GM19397 (cell line): ENCODE data around the gene CLDN6.
"Not testable (repeated sequence)": the region's sequence is repeated elsewhere in the genome, so short reads cannot be mapped to it uniquely, and the experiment has no call there.

Experiments
- ATAC-seq: cut with Tn5 transposase; IDR thresholded peaks from one replicate; pipeline ENCODE4 v1.9.1; 2021; ENCODE audit warnings: mild to moderate bottlenecking, moderate library complexity; ENCODE audit not compliant: unreplicated experiment

The CLDN6 gene

GRCh38 chr16:3052571-3053329 is 34.8 kb upstream of the CLDN6 start:
- not testable (repeated sequence) for ATAC-seq

GRCh38 chr16:3051494-3051893 is 33.5 kb upstream of the CLDN6 start:
- no peak for ATAC-seq

DNA sequence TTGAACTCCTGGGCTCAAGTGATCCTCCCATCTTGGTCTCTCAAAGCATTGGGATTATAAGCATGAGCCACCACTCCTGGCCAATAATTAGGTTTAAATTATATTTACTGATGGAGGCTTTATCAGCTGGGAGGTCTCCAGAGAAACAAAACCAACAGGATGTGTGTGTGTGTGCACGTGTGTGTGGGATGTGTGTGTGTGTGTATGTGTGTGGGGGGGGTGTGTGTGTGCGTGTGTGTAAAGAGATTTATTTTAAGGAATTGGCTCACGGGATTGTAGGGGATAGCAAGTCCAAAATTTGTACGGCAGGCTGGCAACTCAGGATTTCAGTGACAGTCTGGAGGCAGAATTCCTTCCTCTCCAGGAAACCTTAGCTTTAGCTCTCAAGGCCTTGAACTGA is 33.0 kb upstream of the CLDN6 start:
- no peak for ATAC-seq

DNA sequence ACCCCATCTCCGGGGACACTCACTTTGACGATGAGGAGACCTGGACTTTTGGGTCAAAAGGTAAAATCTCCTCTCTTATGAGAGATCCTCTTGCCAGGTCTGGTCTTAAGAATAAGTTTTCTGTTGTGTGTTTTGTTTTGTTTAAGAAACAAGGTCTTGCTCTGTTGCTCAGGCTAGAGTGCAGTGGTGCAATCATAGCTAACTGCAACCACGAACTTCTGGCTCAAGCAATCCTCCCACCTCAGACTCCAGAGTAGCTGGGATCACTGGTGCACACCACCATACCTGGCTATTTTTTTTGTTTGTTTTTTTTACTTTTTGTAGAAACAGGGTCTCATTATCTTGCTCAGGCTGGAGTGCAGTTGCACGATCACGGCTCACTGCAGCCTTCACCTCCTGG is 32.5 kb upstream of the CLDN6 start:
- no peak for ATAC-seq

- no peak for ATAC-seq
Measured at GRCh38 chr16:3049921-3050481, 32.0 kb upstream of the CLDN6 start.

- no peak for ATAC-seq
Measured at GRCh38 chr16:3047387-3047720, 29.4 kb upstream of the CLDN6 start.

DNA sequence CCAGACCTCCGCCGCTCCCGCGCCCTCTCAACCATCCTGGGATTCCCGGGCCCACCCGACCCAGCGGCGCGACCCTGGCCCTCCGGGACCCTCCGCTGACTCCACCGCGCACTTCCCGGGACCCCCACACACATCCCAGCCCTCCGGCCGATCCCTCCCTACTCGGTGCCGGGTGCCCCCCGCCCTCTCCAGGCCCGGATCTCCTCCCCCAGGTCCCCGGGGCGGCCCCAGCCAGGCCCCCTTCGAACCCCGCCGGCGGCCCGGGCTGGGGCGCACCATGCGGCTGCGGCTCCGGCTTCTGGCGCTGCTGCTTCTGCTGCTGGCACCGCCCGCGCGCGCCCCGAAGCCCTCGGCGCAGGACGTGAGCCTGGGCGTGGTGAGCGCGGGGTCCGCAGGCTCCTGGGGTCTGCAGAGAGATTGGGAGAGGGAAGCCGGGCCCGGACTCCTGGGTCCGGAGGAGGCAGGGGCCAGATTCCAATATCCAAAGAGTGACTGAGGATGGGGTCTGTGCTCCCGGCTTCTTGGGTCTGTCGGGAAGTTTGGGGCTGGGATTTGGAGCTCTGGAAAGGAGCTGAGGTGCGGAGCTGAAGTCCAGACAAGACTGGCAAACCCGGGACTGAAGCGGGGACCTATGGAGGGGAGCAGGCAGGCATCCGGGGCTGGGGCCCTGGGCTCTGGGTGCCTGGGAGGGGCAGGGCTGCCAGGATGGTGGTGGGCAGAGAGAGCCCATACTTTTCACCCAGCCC is 28.8 kb upstream of the CLDN6 start:
- no peak for ATAC-seq

- ATAC-seq: no peak
Measured at GRCh38 chr16:3045758-3046640, 28.0 kb upstream of the CLDN6 start, which contains the start of gene MMP25. TSS of gene MMP25 (plus strand) at chr16:3046561. CDS start at chr16:3046918, 357 bp downstream.

GRCh38 chr16:3044708-3045107 is 26.7 kb upstream of the CLDN6 start:
- no peak for ATAC-seq

DNA sequence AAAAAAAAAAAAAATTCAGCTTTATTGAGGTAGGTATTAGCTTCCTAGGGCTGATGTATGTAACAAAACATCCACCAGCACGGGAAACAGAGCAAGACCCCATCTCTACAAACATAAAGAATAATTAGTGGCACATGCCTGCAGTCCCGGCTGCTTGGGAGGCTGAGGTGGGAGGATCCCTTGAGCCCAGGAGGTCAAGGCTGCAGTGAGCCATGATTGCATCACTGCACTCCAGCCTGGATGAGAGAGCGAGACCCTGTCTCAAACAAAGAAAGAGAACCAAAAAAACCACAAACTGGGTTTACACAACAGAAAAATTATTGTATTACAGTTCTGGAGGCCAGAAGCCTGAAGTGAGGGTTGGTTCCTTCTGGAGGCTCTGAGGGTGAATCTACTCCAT is 24.4 kb upstream of the CLDN6 start:
- ATAC-seq: no peak

- ATAC-seq: no peak
Measured at GRCh38 chr16:3038896-3039295, 20.9 kb upstream of the CLDN6 start.

DNA sequence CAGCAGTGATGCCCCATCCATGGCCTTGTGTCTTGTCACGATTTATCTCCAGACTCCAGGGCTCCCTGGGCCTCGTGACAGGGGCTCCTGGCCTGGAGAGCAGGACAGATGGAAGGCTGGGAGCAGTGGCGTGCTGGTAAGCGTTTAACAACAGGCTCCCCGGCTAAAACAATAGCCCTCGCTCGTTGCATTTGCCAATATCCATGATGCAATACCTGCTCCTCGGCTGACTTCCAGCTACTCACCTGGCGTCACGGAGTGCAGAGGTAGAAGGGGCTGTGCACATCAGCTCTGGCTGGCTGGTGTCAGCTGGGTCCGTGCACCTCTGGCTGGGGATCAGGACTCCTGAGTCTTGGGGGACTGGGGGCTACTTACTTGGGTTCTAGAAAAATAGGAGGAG is 20.3 kb upstream of the CLDN6 start:
- no peak for ATAC-seq

- ATAC-seq: no peak
Measured at GRCh38 chr16:3036726-3037315, 18.8 kb upstream of the CLDN6 start, which contains the start of gene BICDL2. TSS of gene BICDL2 (minus strand) at chr16:3036944. CDS start at chr16:3035496, 1,448 bp downstream.

DNA sequence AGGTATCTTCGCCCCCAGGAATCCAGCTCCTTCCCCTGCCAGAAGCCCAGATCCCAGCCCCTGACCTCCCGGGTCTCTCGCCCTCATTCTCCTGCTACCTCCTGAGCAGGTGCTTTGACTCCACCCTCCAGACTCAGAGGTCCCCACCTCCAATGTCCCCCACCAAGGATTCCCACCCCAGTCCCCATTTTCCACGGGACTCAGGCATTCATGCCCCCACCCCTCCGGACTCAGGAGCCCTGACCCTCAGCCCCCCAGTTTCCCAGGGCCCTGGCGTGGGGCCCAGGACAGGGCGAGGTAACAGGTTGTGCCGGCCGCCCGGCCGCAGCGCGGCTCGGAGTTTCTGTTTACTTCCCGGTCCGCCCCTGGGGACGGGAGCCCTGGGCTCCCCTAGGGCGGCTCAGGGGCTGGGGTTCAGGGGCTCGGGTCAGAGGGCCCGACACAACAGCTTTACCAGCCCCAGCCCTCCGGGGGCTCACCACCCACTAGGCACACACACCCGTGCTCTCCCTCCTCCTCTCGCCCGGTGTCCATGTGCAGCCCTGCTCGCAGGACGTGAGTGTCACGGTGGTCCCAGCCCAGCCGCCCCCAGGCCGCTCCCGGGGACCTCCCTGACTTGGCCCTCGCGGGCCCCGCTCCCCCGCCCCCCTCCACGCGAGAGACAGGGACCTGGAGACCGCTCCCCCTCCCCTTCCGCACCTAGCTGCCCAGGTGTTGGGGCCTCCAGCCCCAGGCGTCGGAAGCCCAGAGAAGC is 18.2 kb upstream of the CLDN6 start:
- ATAC-seq: no peak

- ATAC-seq: no peak
Measured at GRCh38 chr16:3035289-3035971, 17.4 kb upstream of the CLDN6 start.

GRCh38 chr16:3032624-3033023 is 14.6 kb upstream of the CLDN6 start:
- no peak for ATAC-seq

DNA sequence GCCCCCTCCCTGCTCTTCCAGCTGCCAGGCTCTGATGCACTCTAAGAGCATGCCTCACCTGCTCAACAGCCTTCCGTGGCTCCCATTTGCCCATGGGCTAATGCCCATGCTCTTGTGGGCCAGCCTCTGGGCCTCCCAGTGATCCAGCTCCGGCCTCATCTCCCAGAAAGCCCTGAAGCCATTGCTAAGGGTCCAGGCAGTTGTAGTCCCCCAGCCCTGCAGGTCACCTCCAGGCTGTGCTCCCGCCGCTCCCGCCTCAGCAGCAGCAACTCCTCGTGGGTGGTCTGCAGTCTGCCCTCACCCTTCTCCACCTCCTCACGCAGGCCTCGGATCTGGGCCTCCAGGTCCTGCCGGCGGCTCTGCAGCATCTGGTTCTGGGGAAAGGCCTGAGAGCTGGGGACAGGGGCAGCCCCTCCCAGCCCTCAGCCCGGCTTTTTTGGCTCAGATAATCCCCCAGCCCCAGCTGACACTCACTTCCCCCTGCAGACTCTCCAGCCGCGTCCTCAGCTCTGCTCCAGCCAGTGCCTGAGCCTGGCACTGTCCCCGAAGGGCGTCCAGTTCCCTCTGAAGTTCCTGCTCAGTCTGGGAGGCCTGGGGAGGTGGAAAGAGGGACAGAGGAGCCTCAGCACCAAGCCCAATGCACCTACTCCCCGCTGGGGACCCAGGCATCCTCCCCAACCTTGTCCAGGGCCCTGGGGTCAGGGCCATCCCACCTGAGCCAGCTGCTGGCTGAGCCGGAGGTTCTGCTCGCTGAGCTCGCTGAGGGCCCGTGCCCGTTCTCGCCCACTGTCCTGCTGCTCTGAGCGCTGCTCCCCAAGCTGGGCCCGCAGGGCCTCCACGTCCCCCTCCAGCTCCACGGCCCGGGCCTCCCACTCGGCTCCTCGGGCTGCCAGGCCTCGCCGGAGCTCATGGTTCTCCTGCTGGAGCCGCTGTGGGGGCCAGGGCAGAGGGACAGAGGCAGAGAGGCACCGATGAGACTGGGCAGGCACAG is 12.5 kb upstream of the CLDN6 start:
- ATAC-seq: no peak
